LNCAP (cell line): Measurements from ENCODE around the gene LEP.

Experiments used
- TF ChIP-seq, protein P1 (sequence below): fragments of 450-650 bp; IDR thresholded peaks from 2 replicates; pipeline ENCODE4 v1.5.1; 2017; ENCODE audit warnings: mild to moderate bottlenecking

The LEP gene

DNA sequence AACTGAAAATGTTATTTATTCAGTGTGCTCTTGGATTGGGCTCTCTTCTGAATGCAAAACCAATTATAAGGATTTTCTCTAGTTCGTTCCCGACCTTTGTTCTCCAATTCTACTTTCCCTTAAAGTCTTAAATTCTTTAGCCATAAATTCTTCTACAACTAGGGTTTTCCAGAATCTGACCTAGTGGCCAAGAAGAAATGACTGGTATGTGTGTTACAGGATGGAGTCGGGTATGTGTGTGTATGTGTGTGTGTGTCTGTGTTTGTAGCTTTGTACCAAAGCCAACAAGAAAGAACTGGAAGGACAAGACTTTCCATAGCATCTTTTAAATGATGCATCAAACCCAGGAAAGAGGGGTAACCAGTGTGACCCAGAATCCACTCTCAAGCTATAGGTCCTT, 25.8 kb upstream of the LEP start:
- TF ChIP-seq, protein P1, sequence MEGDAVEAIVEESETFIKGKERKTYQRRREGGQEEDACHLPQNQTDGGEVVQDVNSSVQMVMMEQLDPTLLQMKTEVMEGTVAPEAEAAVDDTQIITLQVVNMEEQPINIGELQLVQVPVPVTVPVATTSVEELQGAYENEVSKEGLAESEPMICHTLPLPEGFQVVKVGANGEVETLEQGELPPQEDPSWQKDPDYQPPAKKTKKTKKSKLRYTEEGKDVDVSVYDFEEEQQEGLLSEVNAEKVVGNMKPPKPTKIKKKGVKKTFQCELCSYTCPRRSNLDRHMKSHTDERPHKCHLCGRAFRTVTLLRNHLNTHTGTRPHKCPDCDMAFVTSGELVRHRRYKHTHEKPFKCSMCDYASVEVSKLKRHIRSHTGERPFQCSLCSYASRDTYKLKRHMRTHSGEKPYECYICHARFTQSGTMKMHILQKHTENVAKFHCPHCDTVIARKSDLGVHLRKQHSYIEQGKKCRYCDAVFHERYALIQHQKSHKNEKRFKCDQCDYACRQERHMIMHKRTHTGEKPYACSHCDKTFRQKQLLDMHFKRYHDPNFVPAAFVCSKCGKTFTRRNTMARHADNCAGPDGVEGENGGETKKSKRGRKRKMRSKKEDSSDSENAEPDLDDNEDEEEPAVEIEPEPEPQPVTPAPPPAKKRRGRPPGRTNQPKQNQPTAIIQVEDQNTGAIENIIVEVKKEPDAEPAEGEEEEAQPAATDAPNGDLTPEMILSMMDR = no peak

DNA sequence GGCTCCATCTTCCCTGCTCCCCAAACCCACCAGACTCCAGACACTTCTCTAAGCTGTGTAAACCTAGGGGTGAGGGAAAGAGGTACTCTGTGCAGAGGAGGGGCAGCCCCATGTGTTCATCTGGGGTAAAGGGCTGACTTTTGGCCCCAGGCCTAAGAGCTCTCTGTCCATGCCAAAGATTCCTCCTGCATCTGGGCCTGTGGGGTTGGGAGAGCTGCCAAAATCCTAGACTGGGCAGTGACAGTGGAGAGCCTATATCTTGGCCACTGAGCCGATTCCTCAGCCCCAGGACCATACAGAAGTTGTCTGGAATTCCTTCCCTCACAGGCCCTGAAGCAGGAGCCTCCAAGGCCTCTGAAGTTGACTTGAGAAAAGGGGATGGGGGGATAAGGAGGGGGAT, 25.3 kb upstream of the LEP start:
- TF ChIP-seq, protein P1 = no peak

DNA sequence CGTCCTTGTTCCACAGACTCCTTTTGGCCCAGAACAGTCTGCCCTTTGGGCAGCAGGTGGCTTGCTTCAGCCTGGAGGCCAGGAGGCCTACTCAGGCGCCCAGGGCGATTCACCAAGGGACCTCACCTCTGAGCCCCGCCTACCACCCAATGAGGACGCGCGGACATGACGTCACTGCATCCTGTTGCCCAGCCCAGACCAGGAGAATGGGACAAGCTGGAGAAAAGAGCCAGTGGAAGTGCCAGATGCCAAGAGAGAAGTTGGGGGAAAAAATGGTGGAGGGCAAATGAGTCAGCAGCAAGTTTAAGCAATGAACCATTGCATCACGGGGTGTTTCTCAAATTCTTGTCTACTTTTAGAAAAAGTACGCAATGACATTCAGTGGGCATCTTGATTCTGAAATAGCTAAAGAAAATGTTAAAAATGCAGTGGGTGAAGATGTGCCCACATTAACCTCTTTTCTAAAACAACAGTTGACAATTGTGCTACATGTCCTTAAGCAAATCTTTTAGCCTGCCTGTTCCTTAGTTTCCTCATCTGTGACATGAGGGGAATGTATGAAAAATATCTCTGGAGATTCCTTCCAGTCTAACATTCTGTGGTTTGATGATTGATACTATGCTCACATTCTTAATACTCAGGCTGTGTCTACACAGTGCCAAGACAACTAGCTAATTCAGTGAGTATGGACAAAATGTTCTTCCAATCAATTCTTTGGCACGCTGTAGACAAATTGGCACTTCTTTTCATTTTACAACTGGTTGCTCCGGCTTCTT, 23.9 kb upstream of the LEP start:
- TF ChIP-seq, protein P1 = no peak

DNA sequence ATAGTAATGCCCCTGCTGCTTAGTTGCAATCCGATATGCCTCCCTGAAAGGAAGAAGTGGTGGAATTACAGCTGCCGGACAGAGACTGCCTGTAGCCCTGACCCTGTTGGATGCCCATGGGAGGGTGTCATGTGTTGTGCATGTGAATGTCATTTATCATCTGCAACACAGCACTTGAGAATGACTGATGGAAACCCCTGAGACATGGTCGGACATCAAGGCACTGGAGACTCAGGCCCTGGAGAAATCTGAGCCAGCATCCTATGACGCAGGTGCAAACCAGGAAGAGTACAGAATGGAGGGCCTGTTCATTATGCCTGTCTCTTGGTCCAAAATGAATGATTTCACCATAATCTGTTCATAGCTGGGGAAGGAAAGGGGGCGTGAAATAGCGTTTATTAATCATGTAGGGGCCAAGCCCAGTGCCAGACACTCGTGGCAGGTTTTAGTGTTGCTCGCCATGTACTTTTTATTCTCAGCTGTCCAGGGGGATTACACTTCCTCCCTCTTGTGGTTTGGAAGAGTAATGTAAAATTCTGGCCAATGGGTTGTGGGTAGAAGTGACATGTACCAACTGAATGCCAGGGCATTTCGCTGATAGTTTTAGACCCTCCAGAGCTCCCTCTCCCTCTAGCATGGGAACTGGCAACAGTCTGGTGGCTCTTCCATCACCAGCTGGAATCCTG, 23.0 kb upstream of the LEP start:
- TF ChIP-seq, protein P1 = no peak

DNA sequence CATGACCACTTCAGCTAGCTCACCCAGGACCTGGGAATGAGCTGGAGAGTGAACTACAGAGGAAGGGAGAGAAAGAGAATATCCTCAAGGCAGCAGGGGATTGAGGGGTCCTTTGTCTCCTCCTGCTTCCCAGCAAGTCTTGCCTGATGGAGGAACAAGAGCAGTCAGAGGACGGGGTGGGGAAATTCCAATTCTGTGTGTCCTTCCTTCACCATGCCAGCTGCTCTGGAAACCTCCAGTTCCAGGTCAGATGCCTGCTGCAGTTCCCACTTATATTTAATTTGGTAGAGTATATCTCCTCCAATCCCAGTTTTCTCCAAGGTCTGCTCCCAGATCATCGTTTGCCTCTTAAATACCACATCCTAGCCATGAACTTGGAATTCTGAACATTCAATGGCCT, 21.4 kb upstream of the LEP start:
- TF ChIP-seq, protein P1 = no peak

DNA sequence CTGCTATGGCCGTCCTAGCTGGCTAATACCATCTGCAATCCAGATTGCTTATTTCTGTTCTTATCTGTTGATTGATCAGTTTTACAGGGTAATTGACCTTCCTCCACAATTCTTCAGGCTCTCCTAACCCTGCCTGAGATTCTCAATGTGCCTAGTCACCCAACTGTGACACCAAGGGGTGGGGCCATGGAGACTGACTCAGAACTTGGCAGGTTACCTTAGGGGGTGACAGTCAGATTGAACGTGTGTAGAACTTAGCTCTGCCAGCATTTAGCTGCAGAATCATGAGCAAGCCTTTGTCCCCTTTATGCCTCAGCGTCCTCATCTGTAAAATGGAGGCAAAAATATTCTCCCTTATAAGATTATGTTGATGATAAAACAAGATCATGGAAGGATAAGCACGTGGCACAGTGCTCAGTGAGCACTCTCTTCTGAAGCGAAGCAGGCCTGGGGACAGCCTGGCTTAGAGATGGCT, 19.1 kb upstream of the LEP start:
- TF ChIP-seq, protein P1 = no peak

DNA sequence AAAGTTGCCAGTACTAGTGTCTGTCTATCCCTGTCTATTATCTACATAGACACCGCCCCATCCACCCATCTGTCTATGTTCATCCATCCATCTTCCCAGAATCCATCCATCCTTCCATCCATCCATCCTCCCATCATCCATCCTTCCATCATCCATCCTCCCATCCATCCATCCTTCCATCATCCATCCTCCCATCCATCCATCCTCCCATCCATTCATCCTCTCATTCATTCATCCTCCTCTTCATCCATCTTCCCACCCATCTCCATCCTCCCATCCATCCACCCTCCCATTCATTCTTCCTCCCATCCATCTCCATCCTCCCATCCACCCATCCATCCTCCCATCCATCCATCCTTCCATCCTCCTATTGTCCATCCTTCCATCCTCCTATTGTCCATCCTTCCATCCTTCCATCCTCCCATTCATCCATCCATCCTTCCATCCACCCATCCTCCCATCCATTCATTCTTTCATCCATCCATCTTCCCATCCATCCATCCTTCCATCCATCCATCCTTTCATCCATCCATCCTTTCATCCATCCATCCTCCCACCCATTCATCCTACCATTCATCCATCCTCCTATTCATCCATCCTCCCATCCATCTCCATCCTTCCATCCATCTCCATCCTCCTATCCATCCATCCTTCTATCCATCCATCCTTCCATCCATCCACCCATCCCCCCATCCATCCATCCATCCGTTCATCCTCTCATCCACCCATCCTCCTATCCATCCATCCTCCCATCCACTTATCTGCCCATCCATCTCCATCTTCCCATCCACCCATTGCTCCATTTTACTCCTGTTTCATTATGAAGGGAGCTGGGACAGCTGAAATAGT, 14.7 kb upstream of the LEP start:
- TF ChIP-seq, protein P1 = no peak
